Occipital lobe (tissue), 2 donors: Measurements from ENCODE around the gene NUDT3. TPM values are rescaled to one million over a fixed set of nuclear protein-coding genes. Genes with fewer than 3 reads are reported as not detected.

Experiments used
- DNase-seq: peaks from one replicate; lab custom pipeline; 2025; lab: John Stamatoyannopoulos, UW
- total RNA-seq: library from RNA; depleted of rRNA; stranded (reverse); fragments of >200 nt; gene quantifications from one replicate; pipeline ENCODE4 v1.2.3, GENCODE V29; 2014

Gene NUDT3
- total RNA-seq, 1 donor from 2014 or later = 116 TPM

DNA sequence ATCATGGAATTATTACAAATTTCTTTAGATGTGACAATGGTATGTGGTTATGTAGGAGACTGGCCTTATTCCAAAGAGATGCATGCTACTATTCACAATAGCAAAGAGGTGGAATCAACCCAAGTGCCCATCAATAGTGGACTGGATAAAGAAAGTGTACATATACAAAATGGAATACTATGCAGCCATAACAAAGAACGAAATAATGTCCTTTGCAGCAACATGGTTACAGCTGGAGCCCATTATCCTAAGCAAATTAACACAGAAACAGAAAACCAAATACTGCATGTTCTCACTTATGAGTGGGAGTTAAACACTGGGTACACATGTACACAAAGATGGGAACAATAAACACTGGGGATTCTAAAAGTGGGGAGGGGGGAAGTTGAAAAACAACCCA lies 69.7 kb downstream of the NUDT3 start:
- DNase-seq = no peak

DNA sequence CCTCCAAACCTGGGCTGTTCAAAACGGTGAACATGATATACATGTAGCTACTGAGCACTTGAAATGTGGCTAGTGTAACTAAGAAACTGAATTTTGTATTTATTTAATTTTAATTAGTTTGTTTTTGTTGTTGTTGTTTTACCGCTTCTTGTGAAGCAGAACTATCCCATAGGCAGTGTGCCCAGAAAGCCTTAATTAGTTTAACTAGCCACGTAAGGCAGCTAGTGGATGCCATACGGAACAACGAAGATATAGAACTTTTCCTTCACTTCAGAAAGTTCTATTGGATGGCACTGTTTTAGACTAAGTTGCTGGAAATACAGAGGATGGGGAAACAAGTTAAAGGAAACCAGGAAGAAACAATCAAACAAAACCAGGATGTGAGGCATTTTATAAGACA lies 70.6 kb downstream of the NUDT3 start:
- DNase-seq = no peak

DNA sequence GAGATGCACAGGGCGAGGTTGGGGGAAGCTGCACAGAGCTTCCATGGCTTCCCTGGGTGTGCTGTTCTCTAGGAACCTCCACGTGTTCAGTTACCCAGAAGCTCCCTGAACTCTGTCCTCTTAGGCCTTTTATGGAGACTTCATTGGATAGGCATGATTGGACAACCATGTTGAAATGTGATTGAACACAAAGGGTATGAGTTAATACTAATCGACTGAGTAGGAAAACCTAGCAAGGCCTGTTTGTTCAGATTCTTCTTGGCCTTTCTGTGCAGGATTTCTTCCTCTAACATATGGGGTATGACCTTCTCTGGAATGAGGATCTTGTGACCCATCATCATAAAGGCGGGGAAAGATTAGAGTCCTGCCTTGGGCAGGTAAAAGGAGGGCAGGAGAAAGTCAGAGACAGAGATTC lies 73.0 kb downstream of the NUDT3 start:
- DNase-seq = no peak

DNA sequence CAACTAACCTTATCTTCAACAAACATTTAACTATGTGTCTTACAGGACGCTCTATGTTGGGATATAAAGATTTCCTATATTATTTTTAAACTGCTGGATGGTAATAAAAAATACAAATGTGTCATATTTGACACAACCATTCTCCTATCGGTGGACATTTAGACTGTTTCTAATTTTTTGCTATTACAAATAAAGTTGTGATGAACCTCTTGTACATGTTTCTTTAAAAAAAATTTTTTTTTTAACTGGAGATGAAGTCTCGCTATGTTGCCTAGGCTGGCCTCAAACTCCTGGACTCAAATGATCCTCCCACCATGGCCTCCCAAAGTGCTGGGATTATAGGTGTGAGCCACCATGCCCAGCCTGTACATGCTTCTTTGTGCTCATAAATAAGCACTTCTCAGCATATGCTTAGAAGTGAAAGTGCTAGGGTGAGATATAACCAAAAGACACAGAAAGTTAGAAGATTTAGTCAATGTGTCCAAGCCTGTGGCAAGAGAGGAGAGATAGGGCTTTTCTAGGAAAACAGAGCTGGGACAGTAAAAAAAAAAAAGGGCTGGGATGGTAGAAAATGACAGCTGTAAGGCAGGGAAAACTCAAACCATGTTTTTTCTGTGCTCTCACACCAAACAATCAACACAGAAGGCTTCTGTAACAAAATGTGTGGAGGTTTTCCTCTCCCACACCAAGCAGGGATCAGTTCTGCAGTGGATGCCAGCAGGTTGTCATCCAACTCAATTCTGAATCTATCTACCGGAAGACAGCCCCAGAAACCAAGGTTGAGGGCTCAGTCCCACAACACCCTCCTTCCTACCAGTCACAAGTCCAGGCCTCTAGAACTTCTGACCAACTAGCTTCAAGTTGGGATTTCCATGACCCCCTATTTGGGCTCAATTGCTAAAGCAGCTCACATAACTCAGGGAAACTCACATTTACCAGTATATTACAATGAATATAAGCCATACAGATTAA lies 73.7 kb downstream of the NUDT3 start:
- DNase-seq = no peak

DNA sequence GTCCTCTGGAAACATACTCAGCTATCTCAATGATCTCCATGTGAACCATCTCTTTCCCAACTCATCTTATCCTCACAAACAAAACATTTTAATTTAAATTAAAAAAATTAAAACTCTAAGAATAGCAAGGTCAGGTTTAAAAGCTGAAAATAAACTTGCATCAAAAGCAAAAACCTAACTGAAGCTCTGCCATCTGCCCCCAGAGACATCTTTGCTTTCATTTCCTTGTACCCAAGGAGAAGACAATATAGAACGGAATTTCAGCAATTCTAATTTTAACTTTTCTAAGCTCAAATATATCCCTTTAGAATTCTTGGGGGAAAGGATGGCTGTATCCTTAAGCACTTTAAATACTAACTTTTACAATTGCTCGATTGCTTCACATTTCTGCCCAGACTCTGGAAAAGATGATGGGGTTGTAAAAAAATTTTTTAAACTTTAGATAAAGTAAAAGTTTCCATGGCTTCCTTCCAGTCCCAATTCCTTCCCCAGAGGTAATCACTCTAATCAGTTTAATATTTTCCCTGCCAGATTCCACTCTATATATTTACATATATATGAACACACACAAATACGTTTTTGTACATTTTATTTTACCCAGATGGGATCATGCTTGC lies 74.5 kb downstream of the NUDT3 start:
- DNase-seq = no peak

DNA sequence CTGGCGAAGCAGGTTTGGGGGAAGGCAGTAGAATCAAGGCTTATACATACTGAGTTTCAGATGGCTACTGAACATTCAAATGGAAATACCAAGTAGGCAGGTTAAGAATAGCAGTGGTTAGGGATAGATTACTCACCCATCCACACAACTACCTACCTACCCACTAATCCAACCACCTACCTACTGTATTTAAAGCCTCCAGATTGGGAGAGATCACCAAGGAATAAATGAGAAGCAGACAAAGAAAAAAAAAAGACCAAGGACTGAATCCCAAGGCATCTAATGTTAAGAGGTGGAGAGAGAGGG lies 75.3 kb downstream of the NUDT3 start:
- DNase-seq = no peak

DNA sequence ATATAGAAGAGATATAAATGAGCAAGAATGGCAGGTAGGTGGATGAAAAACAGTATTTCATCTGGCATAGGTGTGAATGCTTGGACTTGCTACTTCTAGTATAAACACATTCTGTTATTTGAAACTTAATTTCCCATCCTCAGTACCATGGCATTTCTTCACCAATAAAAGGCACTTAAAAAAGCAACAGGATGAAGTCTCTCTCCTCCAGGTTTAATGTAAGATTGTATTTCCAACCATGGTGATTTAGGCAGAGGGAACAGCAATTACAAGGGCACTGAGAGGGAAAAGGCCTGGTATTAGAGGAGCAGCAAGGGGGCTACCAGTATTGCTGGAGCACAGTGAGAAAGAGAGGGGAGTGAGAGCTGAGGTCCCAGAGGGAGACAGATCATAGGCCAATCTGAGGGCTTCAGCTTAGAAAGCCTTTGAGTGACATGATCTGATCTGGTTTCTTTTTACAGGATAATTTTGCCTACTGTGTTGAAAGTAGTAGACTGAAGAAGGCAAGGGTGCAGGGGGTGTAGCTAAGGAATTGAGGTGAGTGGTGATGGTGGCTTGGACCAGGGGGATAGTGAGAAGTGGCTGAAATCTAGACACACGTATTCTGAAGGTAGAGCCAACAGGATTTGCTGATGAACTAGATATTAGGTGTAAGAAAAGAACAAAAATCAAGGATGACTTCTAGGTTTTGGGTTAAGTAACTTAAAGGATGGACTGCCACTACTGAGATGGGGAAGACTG lies 75.9 kb downstream of the NUDT3 start:
- no peak for DNase-seq

DNA sequence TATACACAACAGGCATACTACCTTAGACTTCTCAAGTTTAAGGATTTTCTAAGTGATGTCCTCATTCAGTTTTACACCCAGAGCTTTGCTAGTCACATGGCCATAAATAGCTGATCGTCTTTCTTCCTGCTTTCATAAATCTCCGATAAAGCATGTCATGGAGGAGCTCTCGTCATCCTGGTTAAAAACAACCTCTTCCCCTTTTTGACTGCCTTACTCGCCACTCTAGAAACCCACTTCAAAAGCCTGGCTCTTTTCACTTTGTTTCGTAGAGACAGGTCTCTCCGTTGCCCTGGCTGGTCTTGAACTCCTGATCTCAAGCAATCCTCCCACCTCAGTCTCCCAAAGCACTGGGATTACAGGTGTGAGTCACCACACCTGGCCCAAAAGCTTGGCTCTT lies 76.7 kb downstream of the NUDT3 start:
- no peak for DNase-seq

DNA sequence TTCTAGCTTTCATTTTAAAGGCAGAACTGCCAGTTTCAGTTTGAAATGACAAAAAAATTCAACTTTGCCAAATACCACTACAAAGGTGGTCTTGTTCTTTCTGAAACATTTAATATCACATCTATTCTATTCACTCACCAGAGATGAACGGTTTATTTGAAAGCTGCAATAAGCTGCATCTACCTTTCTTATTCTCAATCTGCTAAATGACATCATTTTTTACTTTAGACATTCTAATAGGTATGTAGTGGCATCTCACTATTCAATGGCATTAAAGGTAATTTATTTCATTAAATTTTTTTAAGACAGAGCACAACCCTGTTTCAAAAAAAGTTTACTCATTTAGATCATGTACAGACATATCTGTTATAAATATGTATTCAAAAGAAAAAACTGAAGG lies 77.2 kb downstream of the NUDT3 start:
- no peak for DNase-seq

DNA sequence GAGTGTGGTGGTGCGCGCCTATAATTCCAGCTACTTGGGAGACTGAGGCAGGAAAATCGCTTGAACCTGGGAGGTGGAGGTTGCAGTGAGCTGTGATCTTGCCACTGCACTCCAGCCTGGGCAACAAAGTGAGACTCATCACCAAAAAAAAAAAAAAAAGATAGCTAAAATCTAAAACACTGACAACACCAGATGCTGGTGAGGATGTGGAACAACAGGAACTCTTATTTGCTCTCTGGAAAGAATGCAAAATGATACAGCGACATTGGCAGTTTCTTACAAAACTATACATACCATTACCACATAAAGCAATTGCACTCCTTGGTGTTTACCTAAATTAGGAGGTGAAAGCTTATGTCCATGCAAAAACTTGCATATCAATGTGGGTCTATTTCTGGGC lies 80.2 kb downstream of the NUDT3 start:
- no peak for DNase-seq

DNA sequence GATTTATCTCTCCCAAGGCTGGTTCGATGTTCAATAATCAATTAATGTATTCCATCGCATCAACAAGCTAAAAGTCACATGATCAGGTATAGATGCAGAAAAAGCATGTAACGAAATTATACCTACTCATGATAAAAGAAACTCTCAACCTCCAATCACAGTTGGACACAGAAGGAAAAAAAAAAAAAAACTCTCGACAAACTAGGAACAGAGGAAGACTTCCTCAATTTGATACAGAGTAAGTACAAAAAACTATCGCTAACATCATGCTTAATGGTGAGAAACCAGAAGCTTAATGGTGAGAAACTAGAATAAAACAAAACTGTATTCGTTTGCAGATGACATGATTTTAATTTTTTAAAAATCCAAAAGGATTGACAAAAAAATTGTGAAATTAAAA lies 81.7 kb downstream of the NUDT3 start:
- no peak for DNase-seq

DNA sequence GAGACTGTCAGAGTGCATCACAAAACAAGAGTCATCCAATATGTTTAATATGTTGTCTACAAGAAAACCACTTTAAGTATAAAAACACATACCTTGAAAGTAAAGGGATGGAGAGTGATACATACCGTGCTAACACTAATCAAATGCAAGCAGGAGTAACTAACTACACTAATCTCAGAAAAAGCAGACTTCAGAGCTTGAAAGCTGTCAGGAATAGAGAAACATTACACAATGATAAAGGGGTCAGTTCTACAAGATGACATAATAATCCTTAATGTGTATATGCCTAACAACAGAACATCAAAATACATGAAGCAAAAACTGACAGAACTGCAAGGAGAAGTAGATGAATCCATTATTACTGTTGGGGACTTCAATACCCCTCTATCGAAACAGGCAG lies 84.0 kb downstream of the NUDT3 start:
- no peak for DNase-seq

DNA sequence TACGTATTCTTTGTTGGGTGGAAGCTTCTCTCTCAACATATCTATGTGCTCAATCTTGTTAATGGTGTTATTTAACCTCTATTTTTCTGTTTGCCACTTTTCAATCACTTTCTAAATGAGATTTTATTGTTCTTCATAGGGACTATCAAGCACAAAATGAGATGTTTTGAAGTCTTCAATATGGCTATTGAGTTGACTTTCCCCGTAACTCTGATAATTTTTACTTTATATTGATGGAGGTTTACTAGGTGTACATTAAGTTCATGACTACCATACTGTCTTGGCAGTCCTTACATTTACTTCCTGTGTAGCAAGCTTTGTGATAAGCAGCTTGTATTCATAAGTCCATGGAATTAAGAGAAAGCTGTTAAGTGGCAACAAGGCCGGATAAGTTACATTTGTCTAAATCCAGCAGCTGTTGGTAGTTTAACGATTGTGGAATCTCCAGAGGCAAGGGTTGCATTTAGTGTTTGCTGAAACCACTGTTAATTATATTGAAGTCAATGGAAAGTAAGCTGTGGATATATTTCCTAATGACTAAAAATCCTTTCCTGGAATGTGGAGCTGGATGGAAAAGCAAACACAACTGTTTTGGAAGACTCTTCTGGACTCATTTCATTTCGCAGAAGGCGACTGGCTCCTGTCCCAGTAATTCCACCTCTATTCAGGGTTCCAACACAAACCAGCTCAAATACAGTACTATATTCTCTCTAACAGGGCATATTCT lies 86.3 kb downstream of the NUDT3 start:
- no peak for DNase-seq

DNA sequence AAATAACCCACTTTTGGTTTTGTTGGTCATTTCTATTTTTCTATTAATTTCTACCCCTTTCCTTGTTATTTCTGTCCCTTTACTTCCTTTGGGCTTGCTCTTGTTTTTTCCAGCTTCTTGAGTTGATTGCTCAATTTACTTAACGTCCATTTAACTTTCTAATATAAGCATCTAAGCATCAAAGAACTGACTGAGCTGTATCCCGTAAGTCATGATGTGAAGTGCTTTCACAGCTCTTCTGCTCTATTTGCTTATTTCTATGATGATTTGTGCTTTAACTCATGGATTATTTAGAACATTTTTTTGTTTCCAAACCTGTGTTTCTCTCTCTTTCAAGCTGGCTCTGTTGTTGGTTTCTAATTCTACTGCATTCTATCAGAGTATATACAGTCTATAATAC lies 87.0 kb downstream of the NUDT3 start:
- DNase-seq = no peak

DNA sequence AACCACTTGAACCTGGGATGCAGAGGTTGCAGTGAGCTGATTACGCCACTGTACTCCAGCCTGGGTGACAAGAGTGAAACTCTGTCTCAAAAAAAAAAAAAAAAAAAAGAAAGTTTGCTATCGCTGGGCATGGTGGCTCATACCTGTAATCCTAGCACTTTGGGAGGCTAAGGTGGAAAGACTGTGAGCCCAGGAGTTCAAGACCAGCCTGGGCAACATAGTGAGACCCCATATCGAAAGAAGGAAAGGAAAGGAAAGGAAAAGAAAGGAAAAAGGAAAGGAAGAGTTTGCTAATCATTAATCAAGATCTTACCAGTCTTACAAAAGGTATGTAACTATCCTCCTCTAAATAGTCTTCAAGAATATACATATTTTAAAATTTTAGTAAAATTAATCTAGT lies 88.3 kb downstream of the NUDT3 start:
- DNase-seq = no peak

DNA sequence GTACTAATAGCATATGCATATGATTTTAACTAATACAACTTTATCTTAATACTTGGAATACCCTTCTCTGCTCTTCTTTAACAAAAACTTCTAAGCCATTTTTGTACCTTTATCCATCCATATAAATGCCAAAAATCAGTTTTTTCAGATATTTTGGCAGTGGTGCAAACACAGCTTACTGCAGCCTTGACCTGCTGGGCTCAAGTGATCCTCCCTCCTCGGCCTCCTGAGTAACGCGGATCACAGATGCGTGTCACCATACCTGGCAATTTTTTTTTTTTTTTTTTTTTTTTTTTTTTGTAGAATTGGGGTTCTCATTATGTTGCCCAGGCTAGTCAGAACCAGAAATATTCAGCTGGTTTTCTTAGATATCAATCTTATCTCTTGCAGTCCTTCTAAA lies 89.5 kb downstream of the NUDT3 start:
- DNase-seq = no peak

DNA sequence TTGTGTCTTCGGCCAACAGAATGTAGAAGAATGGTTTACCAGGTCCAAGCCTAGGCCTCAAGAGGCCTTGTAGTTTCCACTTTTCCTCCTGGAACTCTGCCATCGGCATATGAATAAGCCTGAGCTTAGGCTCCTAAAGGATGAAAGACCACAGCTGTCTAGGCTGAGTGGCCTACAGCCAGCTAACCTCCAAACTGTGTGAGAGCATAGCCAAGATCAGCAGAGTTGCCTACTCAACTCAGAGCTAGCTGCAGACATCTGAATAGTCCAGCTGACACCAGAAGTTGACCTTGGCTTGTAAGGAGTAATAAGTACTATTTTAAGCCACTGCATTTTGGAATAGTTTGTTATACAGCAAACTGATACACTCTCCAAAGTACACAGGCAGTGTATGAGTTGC lies 91.1 kb downstream of the NUDT3 start:
- no peak for DNase-seq

DNA sequence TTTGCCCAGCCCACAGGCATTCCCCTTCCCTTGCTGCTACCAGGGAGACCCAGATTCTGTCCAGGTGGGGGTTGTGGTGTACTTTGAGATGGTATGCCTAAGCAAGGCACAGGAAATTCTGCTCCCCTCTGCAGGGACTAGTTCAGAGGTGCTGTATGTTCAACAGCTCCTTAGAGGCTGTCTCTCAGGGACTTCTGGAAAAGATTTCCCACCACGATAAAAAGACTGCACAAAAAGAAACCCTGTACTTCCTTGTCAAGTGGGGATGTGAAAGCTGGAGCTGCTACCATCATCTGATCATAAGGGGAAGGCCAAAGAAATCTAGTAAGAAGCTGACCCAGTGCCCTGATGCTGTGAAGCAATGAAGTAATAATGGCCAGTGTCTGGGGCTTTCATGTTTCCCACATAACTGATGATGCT lies 92.1 kb downstream of the NUDT3 start:
- no peak for DNase-seq

DNA sequence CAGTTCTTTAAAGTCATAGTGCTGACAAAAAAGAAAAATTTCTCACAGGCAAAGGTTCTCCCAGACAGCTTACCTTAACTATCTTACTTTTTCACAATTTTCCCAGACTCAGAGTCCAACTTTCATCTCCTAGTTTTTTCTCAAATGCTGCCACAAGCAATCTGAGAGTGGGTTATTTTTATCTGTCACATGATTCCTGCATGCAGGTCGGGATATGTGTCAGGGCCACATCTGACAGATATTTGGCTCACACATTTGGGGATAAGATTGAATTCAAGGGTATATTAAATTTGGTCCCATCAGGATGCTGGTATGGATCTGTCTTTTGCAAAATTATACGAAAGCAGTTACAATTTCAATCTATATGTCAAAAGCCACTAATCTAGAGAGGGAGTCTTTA lies 93.5 kb downstream of the NUDT3 start:
- DNase-seq = no peak

DNA sequence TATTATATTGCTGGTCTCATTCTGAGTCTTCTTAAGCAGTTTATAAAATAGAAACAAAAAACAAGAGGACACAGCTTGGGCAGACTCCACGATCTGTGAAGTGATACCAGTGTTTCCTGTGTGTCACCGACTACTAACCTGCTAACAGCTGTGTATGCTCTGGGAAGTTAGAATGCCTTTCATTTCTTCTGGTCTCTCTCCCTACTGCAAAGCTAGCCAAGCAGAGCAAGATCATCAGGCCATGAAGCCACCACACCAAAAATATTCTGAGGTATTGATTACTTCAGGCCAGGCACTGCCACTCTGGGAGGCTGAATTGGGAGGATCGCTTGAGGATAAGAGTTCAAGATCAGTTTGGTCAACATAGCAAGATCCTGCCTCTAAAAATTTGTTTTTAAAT lies 96.7 kb downstream of the NUDT3 start:
- no peak for DNase-seq

DNA sequence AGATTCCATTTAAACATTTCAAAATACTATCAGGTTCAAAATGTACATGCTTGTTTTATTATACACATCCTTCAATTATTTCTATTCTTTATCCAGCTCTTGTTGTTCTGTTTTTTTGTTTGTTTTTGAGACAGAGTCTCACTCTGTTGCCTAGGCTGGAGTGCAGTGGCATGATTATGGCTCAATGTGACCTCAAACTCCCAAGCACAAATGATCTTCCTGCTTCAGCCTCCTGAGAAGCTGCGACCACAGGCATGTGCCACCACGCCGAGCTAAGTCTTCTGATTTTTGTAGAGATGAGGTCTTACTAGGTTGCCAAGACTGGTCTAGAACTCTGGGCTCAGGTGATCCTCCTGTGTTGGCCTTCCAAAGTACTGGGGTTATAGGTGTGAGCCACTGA lies 99.5 kb downstream of the NUDT3 start:
- no peak for DNase-seq

DNA sequence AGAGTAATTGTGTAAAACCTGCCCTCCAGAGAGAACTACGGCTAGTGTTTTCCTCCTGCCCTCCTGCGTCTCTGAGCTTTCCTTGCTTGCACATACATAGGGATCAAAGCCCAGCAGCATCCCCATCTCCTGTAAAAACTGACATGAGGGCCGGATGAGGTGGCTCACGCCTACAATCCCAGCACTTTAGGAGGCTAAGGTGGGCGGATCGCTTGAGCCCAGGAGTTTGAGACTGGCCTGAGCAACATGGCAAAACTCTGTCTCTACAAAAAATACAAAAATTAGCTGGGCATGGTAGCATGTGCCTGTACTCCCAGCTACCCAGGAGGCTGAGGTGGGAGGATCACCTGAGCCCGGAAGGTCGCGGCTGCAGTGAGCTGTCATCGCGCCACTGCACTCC lies 103.3 kb downstream of the NUDT3 start:
- no peak for DNase-seq
